B cell (primary cell): ENCODE measurements around the gene POLR3GL. TPM values are rescaled to one million over a fixed set of nuclear protein-coding genes. Genes with fewer than 3 reads are reported as not detected.

Source experiments
- ATAC-seq: fragments of 200-7000 bp; cut with Tn5 transposase; one replicate; pipeline ENCODE4 v1.10.0; 2021; ENCODE audit warnings: low read depth, mild to moderate bottlenecking, moderate number of reproducible peaks, moderate library complexity
- CTCF ChIA-PET: fragments of 350-600 bp; sonication (Branson Sonifier 250); formaldehyde crosslinking; loops from one replicate; lab custom pipeline; 2021; ENCODE audit warnings: antibody characterized with exemption, inconsistent platforms; lab: Charles Lee
- POLR2A ChIA-PET: fragments of 350-600 bp; sonication (Branson Sonifier 250); formaldehyde crosslinking; loops from one replicate; lab custom pipeline; 2021; ENCODE audit warnings: antibody characterized with exemption; lab: Charles Lee
- DNase-seq: peaks from one replicate; pipeline ENCODE4 v3.0.0; 2013
- H2AFZ ChIP-seq: 2 replicates; pipeline ENCODE4 v1.6.1; 2012; ENCODE audit warnings: mild to moderate bottlenecking, low read depth, low read length; ENCODE audit not compliant: insufficient read depth, poor library complexity, severe bottlenecking
- H3K27ac ChIP-seq, 2 donors: 1 replicate in 1 of 2; 2 replicates in 1 of 2; pipeline ENCODE4 v1.5.1; 2012 to 2013; ENCODE audit warnings: low read length in 2 of 2, mild to moderate bottlenecking in 2 of 2, moderate library complexity in 1 of 2
- H3K27me3 ChIP-seq, 4 experiments: fragments of 200-600 bp in 1 of 4; sonication (generic) in 1 of 4; replicated peaks in 1 of 4; 1 replicate in 2 of 4; 2 replicates in 2 of 4; pipeline versions ENCODE4 v1.6.1 to v1.7.0; 2013 to 2016; ENCODE audit warnings: low read length in 3 of 4, mild to moderate bottlenecking in 2 of 4, mixed read lengths in 1 of 4, moderate library complexity in 1 of 4; ENCODE audit not compliant: insufficient read depth in 4 of 4, control insufficient read depth in 3 of 4; ENCODE audit errors: control extremely low read depth in 1 of 4
- H3K36me3 ChIP-seq, 2 experiments: replicated peaks in 1 of 2; 1 replicate in 1 of 2; 2 replicates in 1 of 2; pipeline versions ENCODE4 v1.6.1 to v1.7.1; 2013; ENCODE audit warnings: low read length in 1 of 2; ENCODE audit not compliant: insufficient read depth in 2 of 2, control insufficient read depth in 1 of 2; ENCODE audit errors: control extremely low read depth in 1 of 2, extremely low read depth in 1 of 2
- H3K4me1 ChIP-seq, 2 donors: fragments of 200-600 bp in 1 of 2; sonication (generic) in 1 of 2; 1 replicate in 1 of 2; 2 replicates in 1 of 2; pipeline versions ENCODE4 v1.5.1 to v1.6.1; 2013 to 2017; ENCODE audit warnings: low read length in 2 of 2; ENCODE audit not compliant: control insufficient read depth in 2 of 2, insufficient read depth in 2 of 2
- H3K4me2 ChIP-seq: replicated peaks from 2 replicates; pipeline ENCODE3; 2012; ENCODE audit warnings: mild to moderate bottlenecking, low read depth, low read length; ENCODE audit not compliant: poor library complexity, severe bottlenecking
- H3K4me3 ChIP-seq, 5 experiments: fragments of 200-600 bp in 1 of 5; sonication (generic) in 1 of 5; 1 replicate in 3 of 5; 2 replicates in 2 of 5; pipeline versions ENCODE4 v1.5.1 to v1.7.0; 2011 to 2016; ENCODE audit warnings: low read length in 4 of 5, mild to moderate bottlenecking in 4 of 5, low read depth in 2 of 5, control low read depth in 1 of 5, moderate library complexity in 1 of 5; ENCODE audit not compliant: insufficient read depth in 1 of 5; ENCODE audit errors: control extremely low read depth in 1 of 5, extremely low read depth in 1 of 5
- H3K79me2 ChIP-seq: fragments of 200-600 bp; sonication (generic); one replicate; pipeline ENCODE4 v1.6.0; 2016; ENCODE audit warnings: low read length; ENCODE audit not compliant: control insufficient read depth, insufficient read depth
- H3K9ac ChIP-seq: fragments of 200-600 bp; sonication (generic); 2 replicates; pipeline ENCODE4 v1.6.1; 2017; ENCODE audit warnings: mild to moderate bottlenecking, low read length, moderate library complexity
- H3K9me3 ChIP-seq, 3 donors: one replicate each; pipeline versions ENCODE4 v1.6.1 to v1.7.1; 2013; ENCODE audit warnings: low read length in 2 of 3; ENCODE audit not compliant: control insufficient read depth in 2 of 3, insufficient read depth in 1 of 3; ENCODE audit errors: control extremely low read depth in 1 of 3
- H4K20me1 ChIP-seq: 2 replicates; pipeline ENCODE4 v1.6.0; 2012; ENCODE audit warnings: mild to moderate bottlenecking, low read length; ENCODE audit not compliant: insufficient read depth, control insufficient read depth, poor library complexity, severe bottlenecking
- H3K27ac Mint-ChIP-seq: one replicate; pipeline ENCODE4 v1.8.0; 2021; ENCODE audit warnings: mixed read lengths
- H3K27me3 Mint-ChIP-seq: one replicate; pipeline ENCODE4 v1.8.0; 2021; ENCODE audit warnings: mixed read lengths
- H3K4me1 Mint-ChIP-seq: one replicate; pipeline ENCODE4 v1.8.0; 2021; ENCODE audit warnings: mixed read lengths
- H3K4me3 Mint-ChIP-seq: one replicate; pipeline ENCODE4 v1.8.0; 2021; ENCODE audit warnings: mixed read lengths
- H3K9me3 Mint-ChIP-seq: one replicate; pipeline ENCODE4 v1.8.0; 2022; ENCODE audit warnings: mixed read lengths; ENCODE audit not compliant: insufficient read depth
- EZH2 ChIP-seq: IDR thresholded peaks from 2 replicates; pipeline ENCODE4 v1.6.1; 2012; ENCODE audit warnings: borderline replicate concordance, low read depth, mild to moderate bottlenecking, moderate library complexity, low read length; ENCODE audit not compliant: insufficient read depth, poor library complexity, severe bottlenecking
- WGBS: methylation state at CpG from one replicate; pipeline ENCODE4 v1.1.5; 2013; ENCODE audit warnings: missing lambda C conversion rate; ENCODE audit not compliant: insufficient coverage; 5-methylcytosine and 5-hydroxymethylcytosine counted together
- intact Hi-C: fragments of 100-400 bp; cut with micrococcal nuclease; formaldehyde crosslinking; loops from one replicate; pipeline ENCODE4 v1.10.0; 2022
- polyA plus RNA-seq: library from polyadenylated mRNA; depleted of rRNA; stranded (reverse); fragments of >200 nt; gene quantifications from 2 replicates; pipeline ENCODE4 v1.2.3, GENCODE V29; 2012
- total RNA-seq, 2 donors: library from RNA; stranded (reverse); fragments of 120-200 nt in 1 of 2; gene quantifications; 1 replicate in 1 of 2; 2 replicates in 1 of 2; pipeline versions ENCODE4 v1.2.3 to v1.2.4, GENCODE V29; 2013 to 2022
- TF ChIP-seq, protein P1 (sequence below): fragments of 200-600 bp; IDR thresholded peaks from one replicate; pipeline ENCODE4 v1.8.0; 2022; ENCODE audit warnings: antibody characterized with exemption, mild to moderate bottlenecking

Gene POLR3GL
- total and polyA plus RNA-seq, 2 donors (not counting 1 experiment from before 2014, with no cell fraction given): 17.6 to 33.3 TPM

DNA sequence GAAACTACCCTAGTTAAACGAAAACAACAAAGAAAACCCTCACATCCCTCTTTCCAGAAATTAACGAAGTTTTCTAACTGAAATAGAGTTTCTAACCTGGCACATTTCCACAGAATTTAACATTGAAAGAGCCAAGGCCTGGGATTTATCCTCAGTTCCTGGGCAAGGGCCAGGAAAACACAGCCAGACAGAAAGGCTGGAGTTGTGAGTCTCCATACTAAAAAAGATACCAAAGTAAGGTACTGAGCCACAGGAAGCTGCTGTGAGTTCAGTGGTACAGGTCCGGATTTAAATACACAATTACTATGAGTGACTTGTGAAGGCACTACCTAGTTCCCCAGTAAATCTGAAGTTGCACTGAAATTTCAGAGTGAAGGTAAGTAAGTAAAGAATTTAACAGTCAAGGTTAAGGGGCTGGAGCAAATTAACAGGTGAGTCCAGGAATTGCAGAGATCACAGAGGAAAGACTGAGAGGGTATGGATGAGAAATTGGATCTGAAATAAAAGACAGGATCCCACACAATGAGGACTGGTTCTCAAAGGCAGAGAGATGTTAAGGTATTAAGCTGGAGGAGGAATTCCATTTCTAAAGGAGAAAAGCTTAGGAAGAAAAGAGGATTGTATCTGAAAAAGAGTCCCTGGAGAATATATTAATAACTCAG, 7.6 kb upstream of the POLR3GL start:
- TF ChIP-seq, protein P1, sequence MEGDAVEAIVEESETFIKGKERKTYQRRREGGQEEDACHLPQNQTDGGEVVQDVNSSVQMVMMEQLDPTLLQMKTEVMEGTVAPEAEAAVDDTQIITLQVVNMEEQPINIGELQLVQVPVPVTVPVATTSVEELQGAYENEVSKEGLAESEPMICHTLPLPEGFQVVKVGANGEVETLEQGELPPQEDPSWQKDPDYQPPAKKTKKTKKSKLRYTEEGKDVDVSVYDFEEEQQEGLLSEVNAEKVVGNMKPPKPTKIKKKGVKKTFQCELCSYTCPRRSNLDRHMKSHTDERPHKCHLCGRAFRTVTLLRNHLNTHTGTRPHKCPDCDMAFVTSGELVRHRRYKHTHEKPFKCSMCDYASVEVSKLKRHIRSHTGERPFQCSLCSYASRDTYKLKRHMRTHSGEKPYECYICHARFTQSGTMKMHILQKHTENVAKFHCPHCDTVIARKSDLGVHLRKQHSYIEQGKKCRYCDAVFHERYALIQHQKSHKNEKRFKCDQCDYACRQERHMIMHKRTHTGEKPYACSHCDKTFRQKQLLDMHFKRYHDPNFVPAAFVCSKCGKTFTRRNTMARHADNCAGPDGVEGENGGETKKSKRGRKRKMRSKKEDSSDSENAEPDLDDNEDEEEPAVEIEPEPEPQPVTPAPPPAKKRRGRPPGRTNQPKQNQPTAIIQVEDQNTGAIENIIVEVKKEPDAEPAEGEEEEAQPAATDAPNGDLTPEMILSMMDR: no peak
- no peak for TF ChIP-seq EZH2
- Mint-ChIP-seq H3K27ac (peak overlapping the region; percentile 96), H3K4me3 (peak overlapping the region; percentile 97), H3K27me3 (no peaks in the 10 kb centered on the region), H3K4me1 (peaks cover 74% of the 10 kb centered on the region), H3K9me3 (no peaks in the 10 kb centered on the region)
- peaks cover 1 to 5% of the 10 kb centered on the region in 2 experiments for H3K36me3 ChIP-seq
- H3K9me3 ChIP-seq: no peaks in the 10 kb centered on the region
- H4K20me1 ChIP-seq: peaks cover 5% of the 10 kb centered on the region
- peak overlapping the region; percentile 90 for H3K4me2 ChIP-seq
- peak overlapping the region; percentile 13 to 83 for H3K27ac ChIP-seq
- DNase-seq (no peak), ATAC-seq (no peak)
- H2AFZ ChIP-seq: peak overlapping the region; percentile 85
- POLR2A ChIA-PET: interaction anchor here (1.0 to 2.5 kb wide), 3 partner anchors 23 to 85 kb away, joined by 3 to 41 read pairs (median 12); partner anchors contain the start of gene RBM8A
- 6% methylated on average over 2 of the region's 3 CpGs for whole genome bisulfite sequencing
- peak overlapping the region; percentile 64 to 88 (median 74) for H3K4me3 ChIP-seq
- intact Hi-C loops: loop anchor here (1.0 kb wide), 2 partner anchors 7 to 98 kb away; partner anchors contain the start of genes ANKRD34A, PIAS3 and POLR3GL
- H3K9ac ChIP-seq: peak overlapping the region; percentile 79
- H3K79me2 ChIP-seq: peaks cover 58% of the 10 kb centered on the region
- peaks cover 41 to 59% of the 10 kb centered on the region in 2 donors for H3K4me1 ChIP-seq
- CTCF ChIA-PET: interaction anchor here (1.4 to 4.4 kb wide), 7 partner anchors 14 to 75 kb away, joined by 3 to 34 read pairs (median 6); partner anchors contain the start of gene RBM8A
- H3K27me3 ChIP-seq: no peaks in the 10 kb centered on the region
